PC-9 (cell line): ENCODE data around the gene MAGI1. TPM values are rescaled to one million over a fixed set of nuclear protein-coding genes. Genes with fewer than 3 reads are reported as not detected.

Experiments used
- BruUV-seq: library from RNA; stranded (reverse); fragments of 400-500 nt; replicated peaks from 2 replicates; lab custom pipeline; 2021; lab: Mats Ljungman, UMichigan
- CTCF ChIA-PET: fragments of 300-600 bp; sonication (Branson Sonifier 250); formaldehyde crosslinking; loops from one replicate; lab custom pipeline; 2022; ENCODE audit warnings: antibody characterized with exemption; lab: Charles Lee
- POLR2A ChIA-PET: fragments of 300-600 bp; sonication (Branson Sonifier 250); formaldehyde crosslinking; loops from one replicate; lab custom pipeline; 2022; ENCODE audit warnings: antibody characterized with exemption; ENCODE audit not compliant: unreplicated experiment; lab: Charles Lee
- DNase-seq, 2 experiments: peaks; one replicate each; pipeline versions ENCODE4 v3.0.0 to v3.0.0-alpha.2; 2015 to 2022; ENCODE audit warnings: mixed read lengths in 1 of 2
- H2AFZ ChIP-seq: fragments of 200-600 bp; sonication (generic); 2 replicates; pipeline ENCODE4 v1.8.1; 2017; ENCODE audit warnings: antibody characterized with exemption
- H3F3A ChIP-seq: fragments of 200-600 bp; sonication (generic); 2 replicates; pipeline ENCODE4 v1.8.1; 2017; ENCODE audit warnings: antibody characterized with exemption, mild to moderate bottlenecking, low read depth; ENCODE audit not compliant: insufficient read depth
- H3K27ac ChIP-seq: fragments of 200-600 bp; sonication (generic); 2 replicates; pipeline ENCODE4 v1.6.1; 2016; ENCODE audit warnings: mixed run types
- H3K27me3 ChIP-seq: fragments of 200-600 bp; sonication (generic); 2 replicates; pipeline ENCODE4 v1.6.1; 2016; ENCODE audit warnings: low read depth, mixed run types; ENCODE audit not compliant: insufficient read depth
- H3K36me3 ChIP-seq: fragments of 200-600 bp; sonication (generic); 2 replicates; pipeline ENCODE4 v1.6.1; 2016; ENCODE audit warnings: low read depth, mixed run types
- H3K4me1 ChIP-seq: fragments of 200-600 bp; sonication (generic); replicated peaks from 2 replicates; pipeline ENCODE4 v1.6.1; 2016; ENCODE audit warnings: mixed run types; ENCODE audit not compliant: insufficient read depth
- H3K4me2 ChIP-seq: fragments of 200-600 bp; sonication (generic); 2 replicates; pipeline ENCODE4 v1.6.1; 2017; ENCODE audit warnings: mixed run types
- H3K4me3 ChIP-seq: fragments of 200-600 bp; sonication (generic); 2 replicates; pipeline ENCODE4 v1.6.1; 2016; ENCODE audit warnings: mixed run types
- H3K79me2 ChIP-seq: fragments of 200-600 bp; sonication (generic); 2 replicates; pipeline ENCODE4 v1.6.1; 2017; ENCODE audit warnings: low read depth, mixed run types
- H3K9me2 ChIP-seq: fragments of 200-600 bp; sonication (generic); 2 replicates; pipeline ENCODE4 v1.8.1; 2017; ENCODE audit warnings: mild to moderate bottlenecking; ENCODE audit not compliant: insufficient read depth
- H3K9me3 ChIP-seq: fragments of 200-600 bp; sonication (generic); 2 replicates; pipeline ENCODE4 v1.8.1; 2016; ENCODE audit warnings: low read depth; ENCODE audit not compliant: insufficient read depth
- H4K20me1 ChIP-seq: fragments of 200-600 bp; sonication (generic); 2 replicates; pipeline ENCODE4 v1.8.1; 2017; ENCODE audit not compliant: insufficient read depth
- CTCF ChIP-seq: fragments of 200-600 bp; sonication (generic); conservative IDR thresholded peaks from 2 replicates; pipeline ENCODE4 v1.6.1; 2017; ENCODE audit warnings: mixed run types, antibody characterized with exemption, mild to moderate bottlenecking, moderate library complexity
- EZH2 ChIP-seq: fragments of 200-600 bp; sonication (generic); IDR thresholded peaks from 2 replicates; pipeline ENCODE4 v1.8.0; 2017; ENCODE audit warnings: antibody characterized with exemption, low read depth
- intact Hi-C: fragments of 100-400 bp; cut with micrococcal nuclease; formaldehyde crosslinking; loops from one replicate; pipeline ENCODE4 v1.10.0; 2022; ENCODE audit not compliant: unreplicated experiment
- total RNA-seq: library from RNA; stranded (reverse); gene quantifications from 2 replicates; pipeline ENCODE4 v1.2.3, GENCODE V29; 2021

Gene MAGI1
- total RNA-seq, 1 experiment from 2014 or later = 23.3 TPM

GRCh38 chr3:65617787-65618186, 420.9 kb downstream of the MAGI1 start:
- no peaks in the 10 kb centered on the region for H3K4me1 ChIP-seq
- POLR2A ChIA-PET = no interaction called here
- H3K36me3 ChIP-seq = no peaks in the 10 kb centered on the region
- no peak overlapping the region for H3K27ac ChIP-seq
- intact Hi-C loops = no loop called here
- no peak for TF ChIP-seq EZH2
- TF ChIP-seq CTCF = no peak
- no peak overlapping the region for H3K4me2 ChIP-seq
- no peaks in the 10 kb centered on the region for H3K27me3 ChIP-seq
- CTCF ChIA-PET = no interaction called here
- no peaks in the 10 kb centered on the region; the same call in 1 of the 2 replicates for H4K20me1 ChIP-seq
- H3K9me3 ChIP-seq = no peaks in the 10 kb centered on the region
- no peaks in the 10 kb centered on the region for H3F3A ChIP-seq
- no peak overlapping the region for H2AFZ ChIP-seq
- H3K9me2 ChIP-seq = no peaks in the 10 kb centered on the region
- BruUV-seq = no TSS peak
- no peaks in the 10 kb centered on the region for H3K79me2 ChIP-seq
- DNase-seq = no peak
- H3K4me3 ChIP-seq = no peak overlapping the region

- Histone ChIP-seq H3K79me2 (no peaks in the 10 kb centered on the region), H3K36me3 (no peaks in the 10 kb centered on the region), H3K4me3 (no peak overlapping the region), H3K4me1 (no peaks in the 10 kb centered on the region), H3K27me3 (no peaks in the 10 kb centered on the region), H2AFZ (no peak overlapping the region), H3K4me2 (no peak overlapping the region), H3K9me3 (no peaks in the 10 kb centered on the region), H3K27ac (no peak overlapping the region), H4K20me1 (no peaks in the 10 kb centered on the region; the same call in 1 of the 2 replicates), H3K9me2 (no peaks in the 10 kb centered on the region), H3F3A (no peaks in the 10 kb centered on the region)
- TF ChIP-seq CTCF = no peak
- TF ChIP-seq EZH2 = no peak
- CTCF ChIA-PET = no interaction called here
- intact Hi-C loops = no loop called here
- POLR2A ChIA-PET = no interaction called here
- DNase-seq = no peak
- no TSS peak for BruUV-seq
These were observed 421.5 kb downstream of the MAGI1 start for GRCh38 chr3:65617209-65617608.

GRCh38 chr3:65616563-65616962, 422.2 kb downstream of the MAGI1 start:
- intact Hi-C loops = no loop called here
- no peaks in the 10 kb centered on the region for H3F3A ChIP-seq
- BruUV-seq = no TSS peak

More at GRCh38 chr3:65616563-65616962, 422.2 kb downstream of the MAGI1 start:
- Histone ChIP-seq H3K36me3 (no peaks in the 10 kb centered on the region), H3K79me2 (no peaks in the 10 kb centered on the region), H3K4me3 (no peak overlapping the region), H2AFZ (no peak overlapping the region), H3K4me1 (no peaks in the 10 kb centered on the region), H3K4me2 (no peak overlapping the region), H3K27ac (no peak overlapping the region), H4K20me1 (no peaks in the 10 kb centered on the region; the same call in 1 of the 2 replicates), H3K9me3 (no peaks in the 10 kb centered on the region), H3K9me2 (no peaks in the 10 kb centered on the region), H3K27me3 (no peaks in the 10 kb centered on the region)
- ChIA-PET POLR2A (no interaction called here), CTCF (no interaction called here)
- no peak for DNase-seq
- TF ChIP-seq CTCF = no peak
- no peak for TF ChIP-seq EZH2
